ENCODE results near the gene CHST3.

The CHST3 gene

GRCh38 chr10:71995887-71996575, 31.8 kb downstream of the CHST3 start:
- no peak for DNase-seq

- no peak for DNase-seq
Measured at GRCh38 chr10:71996592-71997371, 32.6 kb downstream of the CHST3 start.

- peak; percentile 88 for DNase-seq
Measured at GRCh38 chr10:71998119-71998839, 34.1 kb downstream of the CHST3 start.

DNA sequence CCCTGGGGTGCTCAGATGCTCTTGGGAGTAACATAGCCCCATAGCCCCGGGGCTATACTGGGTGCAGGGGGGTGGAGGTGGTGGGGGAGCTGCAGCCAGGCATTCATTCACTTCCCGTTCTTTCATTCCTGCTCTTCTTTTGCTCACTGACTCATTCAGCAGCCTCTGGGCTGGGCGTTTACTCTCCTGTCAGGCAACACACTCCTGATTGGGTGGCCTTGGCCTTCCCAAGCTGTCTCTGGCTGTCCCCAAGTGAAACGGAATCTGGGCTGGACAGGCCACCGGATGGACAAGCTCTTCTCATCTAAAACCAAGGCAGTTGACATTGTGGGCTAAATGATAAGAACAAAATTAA, 34.6 kb downstream of the CHST3 start:
- DNase-seq: peak; percentile 96

DNA sequence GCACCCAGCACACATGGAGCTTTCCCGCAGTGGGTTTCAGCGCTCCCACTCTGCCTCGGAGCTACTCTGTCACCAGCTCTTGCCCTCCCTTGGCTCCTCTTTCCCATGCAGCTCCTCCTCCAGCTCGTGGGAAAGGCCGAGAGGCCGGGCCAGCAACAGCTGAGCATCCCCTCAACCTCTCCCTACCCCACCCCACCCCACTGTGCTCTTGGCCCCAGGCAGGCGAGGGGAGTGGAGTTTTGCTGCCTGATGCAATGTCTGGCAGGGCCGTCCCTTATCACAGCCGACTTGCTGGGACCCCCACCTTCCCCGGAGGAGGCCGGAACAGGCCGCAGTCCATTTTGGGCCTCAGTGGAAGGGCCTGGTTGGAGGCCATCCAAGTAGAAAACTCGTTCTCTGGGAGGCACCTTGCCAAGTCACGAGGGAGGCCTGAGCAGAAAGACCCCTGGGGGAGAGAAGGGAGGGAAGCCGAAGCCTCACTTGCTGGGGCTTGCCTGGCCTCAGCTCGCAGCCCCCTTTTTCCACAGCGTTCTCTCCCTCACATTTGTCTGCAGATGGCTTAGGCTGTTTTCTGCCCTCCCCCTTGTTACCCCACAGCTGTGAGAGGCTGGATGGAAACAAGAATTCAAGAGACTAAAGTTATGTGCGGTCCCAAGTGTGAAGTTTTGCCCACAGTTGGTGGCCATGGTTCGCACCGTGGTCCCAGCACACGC, 35.3 kb downstream of the CHST3 start:
- peak; percentile 94 for DNase-seq

- DNase-seq: no peak
Measured at GRCh38 chr10:72000073-72001032, 36.2 kb downstream of the CHST3 start.

- no peak for DNase-seq
Measured at GRCh38 chr10:72001033-72001395, 36.8 kb downstream of the CHST3 start.

DNA sequence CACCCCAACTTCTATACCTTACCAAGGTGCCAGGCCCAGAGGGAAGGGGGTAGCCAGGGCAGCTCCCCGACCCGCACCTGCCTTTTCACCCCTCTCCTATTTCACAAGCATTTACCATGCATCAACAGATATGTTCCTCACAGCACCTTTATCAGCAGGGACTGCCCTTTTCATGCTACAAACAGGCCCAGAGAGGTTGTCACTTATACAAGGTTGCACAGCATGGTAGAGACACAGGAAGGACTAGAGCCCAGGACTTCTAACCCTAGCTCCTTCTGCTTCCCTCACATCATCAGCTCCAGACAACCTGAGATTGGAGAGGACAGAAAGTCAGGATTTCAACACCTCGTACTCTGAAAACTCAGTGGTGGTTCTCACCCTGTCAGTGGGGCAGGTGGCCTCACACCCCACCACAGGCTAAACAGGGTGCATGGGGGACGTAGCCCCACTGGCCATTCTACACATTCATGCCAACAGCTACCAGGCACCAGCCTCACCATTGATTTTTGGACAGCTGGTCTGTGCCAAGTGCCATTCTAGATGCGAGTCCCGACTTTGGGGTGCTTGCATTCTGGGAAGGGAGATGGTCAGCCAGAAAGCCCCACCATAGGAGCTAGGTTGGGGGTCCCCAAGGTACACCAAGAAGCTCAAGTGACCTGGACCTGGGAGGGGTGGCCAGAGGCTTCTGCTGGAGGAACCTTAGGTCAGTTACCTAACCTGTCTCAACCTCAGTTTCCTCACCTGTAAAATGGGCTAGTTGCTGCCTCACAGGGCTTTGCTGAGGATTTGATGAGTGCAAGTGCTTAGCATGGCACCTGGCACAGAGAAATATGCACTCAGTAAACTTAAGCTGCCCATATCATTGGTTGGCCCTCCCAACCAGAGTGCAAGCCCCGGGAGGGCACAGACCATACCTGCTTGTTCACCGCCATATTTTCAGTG, 38.4 kb downstream of the CHST3 start:
- DNase-seq: no peak

DNA sequence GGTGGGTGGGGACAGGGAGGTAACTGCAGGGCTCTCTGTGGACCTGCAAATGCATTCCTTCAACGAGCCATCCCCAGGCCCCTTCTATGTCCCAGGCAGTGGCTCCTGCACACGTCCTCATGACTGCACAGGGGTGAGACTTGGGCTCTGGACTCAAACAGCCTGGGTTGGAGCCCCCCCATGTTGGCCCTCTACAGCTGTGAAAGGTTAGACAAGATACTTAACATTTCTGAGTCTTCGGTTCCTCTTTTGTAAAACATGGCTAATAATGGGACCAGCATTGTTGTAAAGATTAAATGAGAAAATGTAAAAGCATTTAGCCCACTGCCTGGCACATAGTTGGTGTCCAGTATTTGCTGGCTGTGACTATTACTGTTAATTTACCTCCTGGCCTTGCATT, 41.8 kb downstream of the CHST3 start:
- DNase-seq: no peak

GRCh38 chr10:72007246-72007892, 43.2 kb downstream of the CHST3 start:
- no peak for DNase-seq

GRCh38 chr10:72008096-72008981, 44.1 kb downstream of the CHST3 start:
- DNase-seq: no peak

GRCh38 chr10:72009051-72009424, 44.8 kb downstream of the CHST3 start:
- no peak for DNase-seq

- DNase-seq: peak; percentile 95
Measured at GRCh38 chr10:72009425-72010081, 45.4 kb downstream of the CHST3 start.

DNA sequence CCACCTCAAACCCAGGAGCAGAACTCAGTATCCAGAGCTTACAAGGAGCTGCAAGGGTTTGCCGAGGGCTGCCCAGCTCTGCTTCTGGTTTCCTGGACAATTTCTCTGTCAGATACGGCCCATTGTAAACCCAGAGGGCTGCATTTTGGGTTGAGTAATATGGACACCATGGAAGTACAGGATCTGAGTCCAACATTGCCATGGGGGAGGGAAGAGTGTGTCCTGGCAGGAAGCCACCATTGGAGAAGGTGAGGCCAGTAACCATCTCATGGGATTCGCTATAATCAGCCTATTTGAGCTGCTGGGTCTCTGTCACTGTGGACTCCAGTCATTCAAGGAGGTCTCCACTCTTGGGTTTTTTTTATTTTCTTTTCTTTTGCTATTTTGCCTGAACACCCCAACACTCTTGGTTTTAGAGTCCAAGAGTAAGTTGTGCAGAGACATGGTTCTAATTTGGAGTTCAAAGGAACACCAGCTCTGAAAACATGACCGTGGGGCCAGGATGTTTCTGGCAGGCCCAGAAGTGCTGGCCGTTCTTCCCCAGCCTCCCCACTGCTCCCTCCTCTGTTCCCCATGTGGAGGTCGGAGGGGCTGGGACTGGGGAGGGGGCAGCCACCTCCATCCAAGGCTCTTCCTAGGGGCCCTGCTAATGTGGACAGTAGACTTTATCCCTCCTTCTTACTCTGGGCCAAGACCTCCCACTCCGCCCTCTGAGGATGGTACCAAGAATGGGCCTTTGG, 46.2 kb downstream of the CHST3 start:
- DNase-seq: no peak

GRCh38 chr10:72011016-72011415, 46.8 kb downstream of the CHST3 start:
- DNase-seq: no peak

- DNase-seq: no peak
Measured at GRCh38 chr10:72011468-72011867, 47.3 kb downstream of the CHST3 start.

DNA sequence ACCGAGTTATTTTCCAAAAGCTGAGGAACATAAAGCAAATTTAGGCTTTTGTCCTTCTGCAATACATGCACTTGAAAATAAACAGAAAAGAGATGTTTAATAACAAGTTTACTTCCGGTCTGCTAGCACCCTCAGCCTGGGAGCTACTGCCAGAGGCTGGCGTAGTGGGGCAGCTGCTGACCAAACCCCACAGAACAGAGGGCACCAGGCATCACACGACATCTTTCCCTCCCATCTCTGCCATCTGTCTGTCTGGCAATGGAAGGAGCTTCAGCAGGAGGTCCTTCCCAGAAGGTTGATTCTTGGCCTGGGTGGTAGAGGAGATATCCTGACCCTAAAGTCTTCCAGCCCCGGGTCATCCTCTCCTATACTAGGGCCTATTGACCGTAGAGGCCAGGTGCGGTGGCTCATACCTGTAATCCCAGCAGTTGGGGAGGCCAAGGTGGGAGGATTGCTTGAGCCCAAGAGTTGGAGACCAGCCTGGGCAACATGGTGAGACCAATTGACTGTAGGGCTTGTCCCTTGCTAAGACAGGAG, 47.8 kb downstream of the CHST3 start:
- no peak for DNase-seq

DNA sequence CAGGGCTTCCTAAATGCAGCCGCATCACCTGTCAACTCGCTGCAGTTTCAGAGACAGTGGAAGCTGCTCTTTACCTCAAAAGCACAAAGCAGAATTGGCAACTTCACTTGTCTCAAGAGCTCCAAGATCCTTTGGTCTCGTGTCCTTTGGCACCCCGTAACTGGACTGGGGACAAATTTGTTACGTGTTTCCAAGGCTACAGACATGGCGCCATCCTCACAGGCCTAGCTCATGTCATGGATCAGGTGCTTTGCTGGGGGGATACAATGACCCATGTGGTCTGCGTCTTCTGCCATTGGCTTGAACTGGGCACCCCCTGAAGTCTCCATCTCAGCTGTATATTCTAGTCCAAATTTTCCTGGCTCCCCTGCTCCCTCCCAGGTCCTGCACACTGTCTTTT, 48.6 kb downstream of the CHST3 start:
- no peak for DNase-seq
